Muscle of leg (tissue), 11 donors: ENCODE data around the gene F7. TPM values are rescaled to one million over a fixed set of nuclear protein-coding genes. Genes with fewer than 3 reads are reported as not detected.
"Not testable (repeated sequence)": the region's sequence is repeated elsewhere in the genome, so short reads cannot be mapped to it uniquely, and the experiment has no call there.

Experiments
- DNase-seq: peaks from one replicate; pipeline ENCODE4 v3.0.0; 2013
- H3K27ac ChIP-seq: one replicate; pipeline ENCODE4 v1.5.1; 2013; ENCODE audit warnings: mild to moderate bottlenecking, low read length, control low read depth
- H3K27me3 ChIP-seq: one replicate; pipeline ENCODE4 v1.6.1; 2013; ENCODE audit warnings: low read length; ENCODE audit not compliant: control insufficient read depth, insufficient read depth
- H3K36me3 ChIP-seq: one replicate; pipeline ENCODE4 v1.6.1; 2013; ENCODE audit warnings: low read length; ENCODE audit not compliant: control insufficient read depth, insufficient read depth
- H3K4me1 ChIP-seq: one replicate; pipeline ENCODE4 v1.6.1; 2013; ENCODE audit warnings: low read length; ENCODE audit not compliant: control insufficient read depth, insufficient read depth
- H3K4me3 ChIP-seq: one replicate; pipeline ENCODE4 v1.5.1; 2013; ENCODE audit warnings: low read length, control low read depth
- H3K9me3 ChIP-seq: replicated peaks from 2 replicates; pipeline ENCODE4 v1.6.1; 2013; ENCODE audit warnings: low read depth, low read length; ENCODE audit not compliant: control insufficient read depth
- WGBS: methylation state at CpG from one replicate; pipeline ENCODE4 v1.1.5; 2013; ENCODE audit warnings: missing lambda C conversion rate; ENCODE audit not compliant: insufficient coverage; 5-methylcytosine and 5-hydroxymethylcytosine counted together
- polyA plus RNA-seq, 8 donors: library from polyadenylated mRNA; unstranded; fragments of 120-200 nt; gene quantifications; one replicate each; pipeline versions ENCODE4 v1.2.1 to v1.2.3, GENCODE V29; 2013; ENCODE audit warnings: inconsistent platforms in 1 of 8, low replicate concordance in 1 of 8; ENCODE audit not compliant: insufficient read length in 8 of 8, insufficient read depth in 1 of 8
- total RNA-seq: library from RNA; stranded (reverse); fragments of 120-200 nt; gene quantifications from one replicate; pipeline ENCODE4 v1.2.4, GENCODE V29; 2013

F7 gene
- total and polyA plus RNA-seq, 9 donors: 0.99 to 2.0 (median 1.6) TPM

GRCh38 chr13:113078902-113079780 is 26.4 kb upstream of the F7 start:
- peak overlapping the region; percentile 54 for H3K27ac ChIP-seq
- H3K36me3 ChIP-seq: peaks cover 19% of the 10 kb centered on the region
- H3K4me3 ChIP-seq: no peak overlapping the region
- peak; percentile 82 for DNase-seq
- no peaks in the 10 kb centered on the region for H3K9me3 ChIP-seq
- H3K27me3 ChIP-seq: peaks cover 2% of the 10 kb centered on the region
- WGBS: 62% methylated on average over 19 of the region's 27 CpGs
- peaks cover 61% of the 10 kb centered on the region for H3K4me1 ChIP-seq

GRCh38 chr13:113079781-113080080 is 25.9 kb upstream of the F7 start:
- 47% methylated on average over 4 of the region's 9 CpGs for WGBS
- H3K27ac ChIP-seq, DNase-seq, H3K4me3 ChIP-seq, H3K27me3 ChIP-seq, H3K9me3 ChIP-seq: not testable (repeated sequence)
- Histone ChIP-seq H3K4me1 (peaks cover 62% of the 10 kb centered on the region), H3K36me3 (peaks cover 19% of the 10 kb centered on the region)

- H3K27me3 ChIP-seq: peaks cover 2% of the 10 kb centered on the region
- 85% methylated on average over 16 of the region's 18 CpGs for WGBS
- no peak for DNase-seq
- no peaks in the 10 kb centered on the region for H3K9me3 ChIP-seq
- H3K4me3 ChIP-seq: no peak overlapping the region
- H3K4me1 ChIP-seq: peaks cover 62% of the 10 kb centered on the region
- H3K27ac ChIP-seq: no peak overlapping the region
- H3K36me3 ChIP-seq: peaks cover 14% of the 10 kb centered on the region
Observed at GRCh38 chr13:113080361-113080831, 25.2 kb upstream of the F7 start.

GRCh38 chr13:113080901-113081521 is 24.6 kb upstream of the F7 start:
- Histone ChIP-seq H3K36me3 (peaks cover 8% of the 10 kb centered on the region), H3K4me1 (peaks cover 62% of the 10 kb centered on the region), H3K9me3 (no peaks in the 10 kb centered on the region), H3K4me3 (no peak overlapping the region), H3K27ac (no peak overlapping the region), H3K27me3 (peaks cover 2% of the 10 kb centered on the region)
- WGBS: 69% methylated on average over 23 of the region's 25 CpGs
- no peak for DNase-seq

GRCh38 chr13:113082198-113083021 is 23.2 kb upstream of the F7 start:
- H3K4me1 ChIP-seq: peaks cover 60% of the 10 kb centered on the region
- 93% methylated on average over 8 of the region's 26 CpGs for WGBS
- no peak for DNase-seq
- H3K4me3 ChIP-seq: no peak overlapping the region
- peaks cover 2% of the 10 kb centered on the region for H3K27me3 ChIP-seq
- H3K36me3 ChIP-seq: peaks cover 10% of the 10 kb centered on the region
- H3K9me3 ChIP-seq: no peaks in the 10 kb centered on the region
- no peak overlapping the region for H3K27ac ChIP-seq

- WGBS: 79% methylated on average over 10 of the region's 10 CpGs
- peak overlapping the region; percentile 2 for H3K27ac ChIP-seq
Observed at GRCh38 chr13:113083022-113083373, 22.6 kb upstream of the F7 start.

GRCh38 chr13:113083402-113084061 is 22.1 kb upstream of the F7 start:
- no peak overlapping the region for H3K4me3 ChIP-seq
- DNase-seq: peak; percentile 95
- H3K27me3 ChIP-seq: peaks cover 2% of the 10 kb centered on the region
- H3K36me3 ChIP-seq: peaks cover 16% of the 10 kb centered on the region
- no peaks in the 10 kb centered on the region for H3K9me3 ChIP-seq
- 40% methylated on average over 11 of the region's 18 CpGs for WGBS
- H3K4me1 ChIP-seq: peaks cover 49% of the 10 kb centered on the region
- H3K27ac ChIP-seq: peak overlapping the region; percentile 31

More at GRCh38 chr13:113083022-113083373, 22.6 kb upstream of the F7 start:
- H3K9me3 ChIP-seq: no peaks in the 10 kb centered on the region
- peaks cover 2% of the 10 kb centered on the region for H3K27me3 ChIP-seq
- no peak for DNase-seq
- H3K4me1 ChIP-seq: peaks cover 54% of the 10 kb centered on the region
- peaks cover 16% of the 10 kb centered on the region for H3K36me3 ChIP-seq
- no peak overlapping the region for H3K4me3 ChIP-seq

GRCh38 chr13:113084094-113084942 is 21.3 kb upstream of the F7 start:
- peaks cover 2% of the 10 kb centered on the region for H3K27me3 ChIP-seq
- H3K9me3 ChIP-seq: no peaks in the 10 kb centered on the region
- DNase-seq: no peak
- peaks cover 41% of the 10 kb centered on the region for H3K4me1 ChIP-seq
- no peak overlapping the region for H3K4me3 ChIP-seq
- WGBS: 91% methylated on average over 25 of the region's 25 CpGs
- peaks cover 16% of the 10 kb centered on the region for H3K36me3 ChIP-seq
- peak overlapping the region; percentile 31 for H3K27ac ChIP-seq

GRCh38 chr13:113084943-113085540 is 20.5 kb upstream of the F7 start:
- 85% methylated on average over 24 of the region's 24 CpGs for WGBS
- Histone ChIP-seq H3K27ac (no peak overlapping the region), H3K9me3 (no peaks in the 10 kb centered on the region), H3K27me3 (peaks cover 2% of the 10 kb centered on the region), H3K4me3 (no peak overlapping the region), H3K4me1 (peaks cover 36% of the 10 kb centered on the region), H3K36me3 (peaks cover 20% of the 10 kb centered on the region)
- no peak for DNase-seq
